ENCODE results near the gene TNFSF8. TPM values are rescaled to one million over a fixed set of nuclear protein-coding genes. Genes with fewer than 3 reads are reported as not detected.

Gene TNFSF8
- total RNA-seq, 4 donors from 2014 or later: 3.2 to 7.1 (median 6.6) TPM

GRCh38 chr9:114962809-114963208 is 32.4 kb upstream of the TNFSF8 start:
- TF ChIP-seq CTCF (IDR thresholded peaks at IDR 0.05): no peak
- no peak for ATAC-seq (ENCODE audit: low FRiP score)
- DNase-seq (ENCODE audit: low spot score): no peak

DNA sequence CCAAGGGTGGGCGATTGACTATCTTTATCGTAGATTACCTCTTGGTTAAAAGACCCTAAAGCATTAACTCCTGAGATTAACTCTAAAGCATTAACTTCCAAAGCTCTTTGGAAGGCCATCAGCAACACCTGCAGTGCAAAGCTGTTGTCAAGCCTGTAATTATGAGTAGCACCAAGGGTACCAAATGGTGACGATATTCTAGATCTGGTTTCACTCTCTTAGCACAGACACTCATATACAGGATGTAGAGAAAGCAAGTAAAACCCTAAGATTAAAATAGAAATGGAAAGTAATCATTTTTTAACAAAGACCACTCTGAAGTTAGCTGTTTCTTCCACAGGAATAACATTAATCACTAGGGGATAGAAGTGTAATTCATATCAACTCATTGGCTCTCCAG is 29.9 kb upstream of the TNFSF8 start:
- DNase-seq (ENCODE audit: low spot score) (no peak), ATAC-seq (ENCODE audit: low FRiP score) (no peak)
- TF ChIP-seq CTCF (IDR thresholded peaks at IDR 0.05): no peak

DNA sequence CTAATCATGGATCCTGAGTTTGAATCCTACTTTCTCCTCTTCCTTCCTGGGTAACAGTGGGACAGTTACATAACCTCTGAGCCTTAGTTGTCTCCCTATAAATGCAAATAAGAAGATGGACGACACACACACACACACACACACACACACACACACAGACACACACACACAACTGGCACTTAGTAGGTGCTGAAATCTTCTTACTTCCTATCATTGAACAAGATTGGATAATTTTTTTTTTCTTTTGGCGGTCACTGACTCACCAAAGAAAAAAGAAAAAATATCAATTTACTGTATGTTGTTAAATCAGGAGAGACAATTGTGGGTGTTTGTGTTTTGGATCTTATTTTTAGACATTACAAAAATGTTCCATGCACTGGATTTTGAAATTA is 28.4 kb upstream of the TNFSF8 start:
- ATAC-seq (ENCODE audit: low FRiP score) (no peak), DNase-seq (ENCODE audit: low spot score) (no peak)
- TF ChIP-seq CTCF (IDR thresholded peaks at IDR 0.05): no peak

- DNase-seq (ENCODE audit: low spot score): no peak
- no peak for ATAC-seq (ENCODE audit: low FRiP score)
- no peak for TF ChIP-seq CTCF (IDR thresholded peaks at IDR 0.05)
Observed at GRCh38 chr9:114958021-114958843, 27.8 kb upstream of the TNFSF8 start.

GRCh38 chr9:114957558-114957957 is 27.2 kb upstream of the TNFSF8 start:
- no peak for DNase-seq (ENCODE audit: low spot score)
- TF ChIP-seq CTCF (IDR thresholded peaks at IDR 0.05): no peak
- no peak for ATAC-seq (ENCODE audit: low FRiP score)

- no peak for TF ChIP-seq CTCF (IDR thresholded peaks at IDR 0.05)
- no peak for ATAC-seq (ENCODE audit: low FRiP score)
Observed at GRCh38 chr9:114954956-114955582, 24.7 kb upstream of the TNFSF8 start.

GRCh38 chr9:114953959-114954358 is 23.6 kb upstream of the TNFSF8 start:
- TF ChIP-seq CTCF (IDR thresholded peaks at IDR 0.05): no peak
- ATAC-seq (ENCODE audit: low FRiP score): peak; percentile 48
- DNase-seq (ENCODE audit: low spot score): no peak

More at GRCh38 chr9:114954956-114955582, 24.7 kb upstream of the TNFSF8 start:
- DNase-seq (ENCODE audit: low spot score): no peak
